Measurements from ENCODE around the gene TPO. TPM values are rescaled to one million over a fixed set of nuclear protein-coding genes. Genes with fewer than 3 reads are reported as not detected.

TPO gene
- total RNA-seq, 1 donor from 2014 or later: not detected

DNA sequence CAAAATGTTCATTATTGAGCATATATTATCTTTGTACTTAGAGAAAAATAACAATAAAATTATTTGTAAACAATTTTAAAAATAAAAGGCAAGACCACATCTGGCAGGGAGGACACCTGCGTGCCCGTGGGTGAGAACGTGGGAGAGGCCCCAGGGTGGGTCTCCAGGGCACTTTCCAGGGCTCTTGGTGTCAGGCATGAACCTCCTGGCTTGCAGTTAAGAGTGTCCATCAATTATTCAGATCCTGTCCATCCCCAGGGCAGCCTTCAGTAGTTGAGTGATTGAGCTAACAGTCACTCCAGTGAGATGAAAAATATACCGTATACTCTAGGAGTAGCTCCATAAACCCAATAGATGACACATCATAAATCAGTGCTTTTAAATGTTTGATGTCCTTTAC, 49.7 kb downstream of the TPO start:
- TF ChIP-seq, protein P1, sequence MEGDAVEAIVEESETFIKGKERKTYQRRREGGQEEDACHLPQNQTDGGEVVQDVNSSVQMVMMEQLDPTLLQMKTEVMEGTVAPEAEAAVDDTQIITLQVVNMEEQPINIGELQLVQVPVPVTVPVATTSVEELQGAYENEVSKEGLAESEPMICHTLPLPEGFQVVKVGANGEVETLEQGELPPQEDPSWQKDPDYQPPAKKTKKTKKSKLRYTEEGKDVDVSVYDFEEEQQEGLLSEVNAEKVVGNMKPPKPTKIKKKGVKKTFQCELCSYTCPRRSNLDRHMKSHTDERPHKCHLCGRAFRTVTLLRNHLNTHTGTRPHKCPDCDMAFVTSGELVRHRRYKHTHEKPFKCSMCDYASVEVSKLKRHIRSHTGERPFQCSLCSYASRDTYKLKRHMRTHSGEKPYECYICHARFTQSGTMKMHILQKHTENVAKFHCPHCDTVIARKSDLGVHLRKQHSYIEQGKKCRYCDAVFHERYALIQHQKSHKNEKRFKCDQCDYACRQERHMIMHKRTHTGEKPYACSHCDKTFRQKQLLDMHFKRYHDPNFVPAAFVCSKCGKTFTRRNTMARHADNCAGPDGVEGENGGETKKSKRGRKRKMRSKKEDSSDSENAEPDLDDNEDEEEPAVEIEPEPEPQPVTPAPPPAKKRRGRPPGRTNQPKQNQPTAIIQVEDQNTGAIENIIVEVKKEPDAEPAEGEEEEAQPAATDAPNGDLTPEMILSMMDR (IDR thresholded peaks at IDR 0.05; ENCODE audit: insufficient read depth, low read length, severe bottlenecking): no peak
- Histone ChIP-seq H3K36me3 (ENCODE audit: control insufficient read depth, insufficient read depth, low read length) (no peaks in the 10 kb centered on the region), H3K4me3 (ENCODE audit: low read depth, low read length) (no peak overlapping the region), H3K27me3 (ENCODE audit: control insufficient read depth, insufficient read depth, low read length) (no peaks in the 10 kb centered on the region)
- no peak for FAIRE-seq
- no peak for DNase-seq (ENCODE audit: low read depth)

DNA sequence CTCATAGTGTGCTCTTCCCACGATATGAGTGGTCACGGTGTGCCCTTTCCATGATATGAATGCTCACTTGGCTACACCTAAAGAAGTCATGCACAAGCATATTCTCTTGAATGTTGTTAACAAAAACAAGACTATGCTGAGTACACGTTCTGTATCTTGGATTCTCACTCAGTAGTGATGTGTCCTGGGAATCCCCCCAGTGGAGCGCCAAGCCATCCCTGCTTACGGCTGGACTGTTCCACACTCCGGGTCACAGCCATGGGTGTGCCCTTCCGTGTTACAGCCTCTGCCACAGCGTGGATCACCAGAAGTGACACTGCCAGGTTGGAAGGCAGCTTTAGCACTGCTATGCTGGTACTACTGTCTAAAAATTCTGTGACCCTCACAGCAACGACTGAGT, 59.1 kb downstream of the TPO start:
- no peak for DNase-seq (ENCODE audit: low read depth)
- no peak for FAIRE-seq
- TF ChIP-seq, protein P1 (IDR thresholded peaks at IDR 0.05; ENCODE audit: insufficient read depth, low read length, severe bottlenecking): no peak
- no peaks in the 10 kb centered on the region for H3K36me3 ChIP-seq (ENCODE audit: control insufficient read depth, insufficient read depth, low read length)
- H3K27me3 ChIP-seq (ENCODE audit: control insufficient read depth, insufficient read depth, low read length): no peaks in the 10 kb centered on the region
- no peak overlapping the region for H3K4me3 ChIP-seq (ENCODE audit: low read depth, low read length)

DNA sequence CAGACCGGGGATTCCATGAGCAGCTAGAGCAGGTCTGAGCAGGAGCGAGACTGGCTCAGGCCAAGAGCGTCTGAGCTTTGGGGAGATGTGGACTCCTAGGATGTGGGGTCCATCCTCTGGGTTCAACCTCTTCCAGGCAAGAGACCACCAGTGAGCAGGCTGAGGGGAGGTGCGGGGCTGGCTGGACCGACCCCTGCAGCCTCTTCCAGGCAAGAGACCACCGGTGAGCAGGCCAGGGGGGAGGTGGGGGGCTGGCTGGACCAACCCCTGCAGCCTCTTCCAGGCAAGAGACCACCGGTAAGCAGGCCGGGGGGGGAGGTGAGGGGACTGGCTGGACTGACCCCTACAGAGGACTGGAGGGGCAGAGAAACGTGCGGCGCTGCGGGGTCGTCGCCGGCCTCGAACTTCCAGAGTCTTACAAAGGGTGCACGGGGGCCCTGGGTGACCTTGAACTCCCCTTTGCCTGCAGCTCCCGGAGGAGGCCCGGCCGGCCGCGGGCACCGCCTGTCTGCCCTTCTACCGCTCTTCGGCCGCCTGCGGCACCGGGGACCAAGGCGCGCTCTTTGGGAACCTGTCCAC, 63.4 kb downstream of the TPO start:
- FAIRE-seq (no peak), DNase-seq (ENCODE audit: low read depth) (no peak)
- TF ChIP-seq, protein P1 (IDR thresholded peaks at IDR 0.05; ENCODE audit: insufficient read depth, low read length, severe bottlenecking): no peak
- Histone ChIP-seq H3K36me3 (ENCODE audit: control insufficient read depth, insufficient read depth, low read length) (no peaks in the 10 kb centered on the region), H3K27me3 (ENCODE audit: control insufficient read depth, insufficient read depth, low read length) (no peaks in the 10 kb centered on the region), H3K4me3 (ENCODE audit: low read depth, low read length) (no peak overlapping the region)

DNA sequence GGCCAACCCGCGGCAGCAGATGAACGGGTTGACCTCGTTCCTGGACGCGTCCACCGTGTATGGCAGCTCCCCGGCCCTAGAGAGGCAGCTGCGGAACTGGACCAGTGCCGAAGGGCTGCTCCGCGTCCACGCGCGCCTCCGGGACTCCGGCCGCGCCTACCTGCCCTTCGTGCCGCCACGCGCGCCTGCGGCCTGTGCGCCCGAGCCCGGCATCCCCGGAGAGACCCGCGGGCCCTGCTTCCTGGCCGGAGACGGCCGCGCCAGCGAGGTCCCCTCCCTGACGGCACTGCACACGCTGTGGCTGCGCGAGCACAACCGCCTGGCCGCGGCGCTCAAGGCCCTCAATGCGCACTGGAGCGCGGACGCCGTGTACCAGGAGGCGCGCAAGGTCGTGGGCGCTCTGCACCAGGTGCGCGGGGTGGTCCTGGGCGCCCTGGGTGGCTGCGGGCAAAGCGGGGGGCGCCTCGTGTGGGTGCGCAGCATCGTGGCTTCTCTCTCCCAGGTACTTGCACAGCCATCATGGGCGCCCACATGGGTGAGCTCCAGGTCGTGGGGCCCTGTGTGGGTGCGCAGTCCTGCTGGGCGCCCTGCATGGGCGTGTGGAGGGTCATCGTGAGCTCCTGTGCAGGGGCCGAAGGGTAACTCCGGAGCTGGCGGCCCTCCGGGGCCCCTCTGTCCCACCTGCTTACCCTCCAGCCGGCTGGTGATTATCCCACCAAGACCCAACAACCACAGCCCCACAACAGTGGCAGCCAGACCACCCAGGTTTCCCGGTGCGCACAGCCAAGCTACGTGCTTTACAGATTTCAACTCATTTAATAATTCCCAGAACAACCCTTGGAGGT, 64.2 kb downstream of the TPO start:
- Histone ChIP-seq H3K27me3 (ENCODE audit: control insufficient read depth, insufficient read depth, low read length) (no peaks in the 10 kb centered on the region), H3K36me3 (ENCODE audit: control insufficient read depth, insufficient read depth, low read length) (no peaks in the 10 kb centered on the region), H3K4me3 (ENCODE audit: low read depth, low read length) (no peak overlapping the region)
- DNase-seq (ENCODE audit: low read depth) (no peak), FAIRE-seq (no peak)
- TF ChIP-seq, protein P1 (IDR thresholded peaks at IDR 0.05; ENCODE audit: insufficient read depth, low read length, severe bottlenecking): no peak

DNA sequence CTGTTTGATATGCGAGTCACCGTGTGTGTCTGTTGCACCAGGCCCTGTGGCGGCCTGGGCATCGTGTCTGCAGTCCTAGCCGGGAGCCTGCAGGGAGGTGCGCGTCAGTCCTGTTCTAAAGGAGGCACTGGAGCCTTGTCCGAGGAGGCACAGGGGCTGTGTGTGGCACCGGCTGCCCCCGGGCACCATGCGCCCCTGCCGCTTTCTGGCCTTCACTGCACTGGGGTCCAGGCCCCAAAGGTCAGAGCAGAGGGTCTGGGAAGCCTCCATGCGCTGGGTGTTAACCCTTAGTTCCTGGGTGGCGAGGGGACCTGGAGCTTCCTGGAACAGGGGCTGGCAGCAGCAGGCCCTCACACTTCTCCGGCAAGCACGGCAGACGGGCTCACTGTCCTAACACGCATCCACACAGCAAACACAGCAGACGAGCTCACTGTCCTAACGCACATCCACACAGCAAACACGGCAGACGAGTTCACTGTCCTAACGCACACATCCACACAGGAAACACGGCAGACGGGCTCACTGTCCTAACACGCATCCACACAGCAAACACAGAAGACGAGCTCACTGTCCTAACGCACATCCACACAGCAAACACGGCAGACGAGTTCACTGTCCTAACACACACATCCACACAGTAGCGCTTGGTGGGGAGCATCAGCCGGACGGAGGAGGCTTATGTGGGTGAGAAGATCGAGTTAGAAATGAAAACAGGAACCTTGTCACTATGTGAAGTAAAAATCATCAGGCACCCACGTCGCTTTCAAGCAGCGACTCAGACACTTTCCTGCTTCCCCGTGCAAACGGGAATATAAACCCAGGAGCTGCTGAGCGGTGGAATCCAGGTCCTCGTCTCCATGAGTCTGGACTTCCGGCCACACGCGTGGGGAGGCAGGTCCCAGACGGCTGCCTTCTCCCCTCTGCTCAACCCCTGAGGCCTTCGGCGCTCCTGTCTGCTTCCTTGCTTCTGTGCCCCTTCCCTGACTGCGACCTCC, 65.3 kb downstream of the TPO start:
- Histone ChIP-seq H3K27me3 (ENCODE audit: control insufficient read depth, insufficient read depth, low read length) (no peaks in the 10 kb centered on the region), H3K4me3 (ENCODE audit: low read depth, low read length) (no peak overlapping the region), H3K36me3 (ENCODE audit: control insufficient read depth, insufficient read depth, low read length) (no peaks in the 10 kb centered on the region)
- TF ChIP-seq, protein P1 (IDR thresholded peaks at IDR 0.05; ENCODE audit: insufficient read depth, low read length, severe bottlenecking): no peak
- peak; percentile 89 for FAIRE-seq
- no peak for DNase-seq (ENCODE audit: low read depth)

Data from bronchial epithelial cell (primary cell).